MM.1S (cell line): Measurements from ENCODE around the gene ABHD16A.

ENCODE experiments used
- DNase-seq: peaks from one replicate; pipeline ENCODE4 v3.0.0-alpha.2; 2015
- H2AFZ ChIP-seq: fragments of 300-600 bp; sonication (generic); 2 replicates; pipeline ENCODE4 v1.6.0; 2016; ENCODE audit warnings: antibody characterized with exemption, low read length
- H3F3A ChIP-seq: fragments of 300-600 bp; sonication (generic); 2 replicates; pipeline ENCODE4 v1.6.1; 2016; ENCODE audit warnings: mild to moderate bottlenecking, antibody characterized with exemption, low read length, moderate library complexity, mixed read lengths; ENCODE audit not compliant: insufficient read depth
- H3K27ac ChIP-seq: fragments of 300-600 bp; sonication (generic); 2 replicates; pipeline ENCODE4 v1.5.1; 2016; ENCODE audit warnings: mild to moderate bottlenecking, low read length
- H3K27me3 ChIP-seq: fragments of 300-600 bp; sonication (generic); replicated peaks from 2 replicates; pipeline ENCODE4 v1.6.0; 2016; ENCODE audit warnings: low read length; ENCODE audit not compliant: insufficient read depth
- H3K36me3 ChIP-seq: fragments of 300-600 bp; sonication (generic); replicated peaks from 2 replicates; pipeline ENCODE4 v1.6.1; 2016; ENCODE audit warnings: mild to moderate bottlenecking, low read length, mixed read lengths; ENCODE audit not compliant: insufficient read depth
- H3K4me1 ChIP-seq: fragments of 300-600 bp; sonication (generic); 2 replicates; pipeline ENCODE4 v1.6.1; 2016; ENCODE audit warnings: low read length, mixed read lengths
- H3K4me2 ChIP-seq: fragments of 300-600 bp; sonication (generic); 2 replicates; pipeline ENCODE4 v1.6.0; 2016; ENCODE audit warnings: low read depth, low read length
- H3K4me3 ChIP-seq: fragments of 300-600 bp; sonication (generic); 2 replicates; pipeline ENCODE4 v1.5.1; 2016; ENCODE audit warnings: low read length, mixed read lengths
- H3K79me2 ChIP-seq: fragments of 300-600 bp; sonication (generic); 2 replicates; pipeline ENCODE4 v1.6.1; 2016; ENCODE audit warnings: mixed run types, low read length, mixed read lengths
- H3K9ac ChIP-seq: fragments of 300-600 bp; sonication (generic); 2 replicates; pipeline ENCODE4 v1.6.1; 2016; ENCODE audit warnings: low read length, mixed read lengths
- H3K9me2 ChIP-seq: fragments of 300-600 bp; sonication (generic); replicated peaks from 2 replicates; pipeline ENCODE4 v1.6.1; 2016; ENCODE audit warnings: mild to moderate bottlenecking, low read length, mixed read lengths; ENCODE audit not compliant: insufficient read depth
- H3K9me3 ChIP-seq: fragments of 300-600 bp; sonication (generic); replicated peaks from 2 replicates; pipeline ENCODE4 v1.6.1; 2016; ENCODE audit warnings: mild to moderate bottlenecking, low read length, mixed read lengths; ENCODE audit not compliant: insufficient read depth
- H4K20me1 ChIP-seq: fragments of 300-600 bp; sonication (generic); 2 replicates; pipeline ENCODE4 v1.6.1; 2016; ENCODE audit warnings: mild to moderate bottlenecking, low read length, moderate library complexity, mixed read lengths; ENCODE audit not compliant: insufficient read depth
- EZH2 ChIP-seq: fragments of 300-600 bp; sonication (generic); optimal IDR thresholded peaks from 2 replicates; pipeline ENCODE3; 2017; ENCODE audit warnings: low read depth, mild to moderate bottlenecking, antibody characterized with exemption, low read length, mixed read lengths
- EZH2phosphoT487 ChIP-seq: fragments of 300-600 bp; sonication (generic); IDR thresholded peaks from 2 replicates; pipeline ENCODE4 v1.6.1; 2018; ENCODE audit warnings: antibody characterized with exemption, low read length
- TF ChIP-seq, protein P1 (sequence below): fragments of 300-600 bp; sonication (generic); IDR thresholded peaks from 2 replicates; pipeline ENCODE4 v1.5.1; 2016; ENCODE audit warnings: antibody characterized with exemption, low read length, mixed read lengths

ABHD16A gene

DNA sequence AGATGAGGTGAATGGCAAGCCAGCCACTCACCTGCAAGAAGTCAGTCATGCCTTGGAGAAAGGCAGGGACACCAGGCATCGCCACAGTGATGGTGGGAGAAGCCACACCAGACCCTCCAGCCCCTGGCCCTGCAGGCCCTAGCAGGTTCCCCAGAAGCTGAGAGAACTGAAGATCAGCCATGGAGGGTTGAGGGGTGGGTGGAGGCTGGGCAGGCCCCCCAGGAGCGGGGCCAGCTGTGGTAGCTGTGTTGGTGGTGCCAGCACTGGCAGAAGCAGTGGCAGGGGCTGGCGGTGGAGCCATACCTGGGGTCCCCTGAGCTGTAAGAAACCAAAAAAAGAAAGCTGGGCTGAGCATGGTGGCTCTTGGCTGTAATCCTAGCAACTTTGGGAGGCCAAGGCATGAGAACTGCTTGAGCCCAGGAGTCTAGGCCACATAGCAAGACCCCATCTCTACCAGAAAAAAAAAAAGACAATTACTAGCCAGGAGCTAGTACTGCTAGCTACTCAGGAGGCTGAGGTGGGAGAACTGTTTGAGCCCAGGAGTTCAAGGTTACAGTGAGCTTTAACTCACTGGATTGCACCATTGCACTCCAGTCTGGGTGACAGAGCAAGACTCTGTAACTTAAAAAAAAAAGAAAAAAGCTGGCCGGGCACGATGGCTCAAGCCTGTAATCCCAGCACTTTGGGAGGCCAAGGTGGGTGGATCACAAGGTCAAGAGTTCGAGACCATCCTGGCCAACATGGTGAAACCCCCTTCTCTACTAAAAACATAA is 60.1 kb downstream of the ABHD16A start:
- Histone ChIP-seq H3K79me2 (peaks cover 5% of the 10 kb centered on the region; the same call in 1 of the 2 replicates), H3K9me3 (no peaks in the 10 kb centered on the region), H3K9ac (no peak overlapping the region), H3K27ac (no peak overlapping the region), H3K4me3 (no peak overlapping the region), H2AFZ (no peak overlapping the region), H3F3A (peaks cover 16% of the 10 kb centered on the region), H3K36me3 (no peaks in the 10 kb centered on the region), H3K4me1 (no peaks in the 10 kb centered on the region), H4K20me1 (no peaks in the 10 kb centered on the region), H3K27me3 (no peaks in the 10 kb centered on the region), H3K4me2 (no peak overlapping the region), H3K9me2 (no peaks in the 10 kb centered on the region)
- no peak for DNase-seq
- TF ChIP-seq EZH2 (no peak), EZH2phosphoT487 (no peak)
- TF ChIP-seq, protein P1, sequence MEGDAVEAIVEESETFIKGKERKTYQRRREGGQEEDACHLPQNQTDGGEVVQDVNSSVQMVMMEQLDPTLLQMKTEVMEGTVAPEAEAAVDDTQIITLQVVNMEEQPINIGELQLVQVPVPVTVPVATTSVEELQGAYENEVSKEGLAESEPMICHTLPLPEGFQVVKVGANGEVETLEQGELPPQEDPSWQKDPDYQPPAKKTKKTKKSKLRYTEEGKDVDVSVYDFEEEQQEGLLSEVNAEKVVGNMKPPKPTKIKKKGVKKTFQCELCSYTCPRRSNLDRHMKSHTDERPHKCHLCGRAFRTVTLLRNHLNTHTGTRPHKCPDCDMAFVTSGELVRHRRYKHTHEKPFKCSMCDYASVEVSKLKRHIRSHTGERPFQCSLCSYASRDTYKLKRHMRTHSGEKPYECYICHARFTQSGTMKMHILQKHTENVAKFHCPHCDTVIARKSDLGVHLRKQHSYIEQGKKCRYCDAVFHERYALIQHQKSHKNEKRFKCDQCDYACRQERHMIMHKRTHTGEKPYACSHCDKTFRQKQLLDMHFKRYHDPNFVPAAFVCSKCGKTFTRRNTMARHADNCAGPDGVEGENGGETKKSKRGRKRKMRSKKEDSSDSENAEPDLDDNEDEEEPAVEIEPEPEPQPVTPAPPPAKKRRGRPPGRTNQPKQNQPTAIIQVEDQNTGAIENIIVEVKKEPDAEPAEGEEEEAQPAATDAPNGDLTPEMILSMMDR, result no peak

- H3K4me1 ChIP-seq, result no peaks in the 10 kb centered on the region
- H3K9me3 ChIP-seq, result no peaks in the 10 kb centered on the region
- H3K9me2 ChIP-seq, result no peaks in the 10 kb centered on the region
- no peak for DNase-seq
- no peak overlapping the region for H3K4me2 ChIP-seq
- no peaks in the 10 kb centered on the region for H3K27me3 ChIP-seq
- H3K27ac ChIP-seq, result no peak overlapping the region
- no peak overlapping the region for H3K9ac ChIP-seq
- H3F3A ChIP-seq, result peaks cover 26% of the 10 kb centered on the region
- H3K36me3 ChIP-seq, result no peaks in the 10 kb centered on the region
- no peak overlapping the region for H2AFZ ChIP-seq
- no peak overlapping the region for H3K4me3 ChIP-seq
- TF ChIP-seq, protein P1, result no peak
- TF ChIP-seq EZH2phosphoT487, result no peak
- no peak for TF ChIP-seq EZH2
- no peaks in the 10 kb centered on the region for H3K79me2 ChIP-seq
- H4K20me1 ChIP-seq, result no peaks in the 10 kb centered on the region
Measured at GRCh38 chr6:31641370-31641769, 61.8 kb downstream of the ABHD16A start.

- Histone ChIP-seq H3K79me2 (no peaks in the 10 kb centered on the region), H3K9me2 (no peaks in the 10 kb centered on the region), H3K4me2 (no peak overlapping the region), H3K9me3 (no peaks in the 10 kb centered on the region), H4K20me1 (no peaks in the 10 kb centered on the region), H3K36me3 (no peaks in the 10 kb centered on the region), H2AFZ (no peak overlapping the region), H3K4me3 (no peak overlapping the region), H3F3A (peaks cover 27% of the 10 kb centered on the region), H3K27me3 (no peaks in the 10 kb centered on the region), H3K4me1 (no peaks in the 10 kb centered on the region), H3K27ac (no peak overlapping the region), H3K9ac (no peak overlapping the region)
- no peak for DNase-seq
- TF ChIP-seq EZH2phosphoT487 (no peak), EZH2 (no peak)
- TF ChIP-seq, protein P1, result no peak
Measured at GRCh38 chr6:31640612-31641011, 62.5 kb downstream of the ABHD16A start.
